COLO668 (cell line): ENCODE results near the gene TPM4.

Experiments
- DNase-seq: peaks from one replicate; lab custom pipeline; 2025; ENCODE audit not compliant: unreplicated experiment; lab: John Stamatoyannopoulos, UW

TPM4 gene

GRCh38 chr19:16125737-16126495 lies 49.6 kb downstream of the TPM4 start:
- no peak for DNase-seq

GRCh38 chr19:16127080-16127479 lies 50.8 kb downstream of the TPM4 start:
- DNase-seq = no peak

DNA sequence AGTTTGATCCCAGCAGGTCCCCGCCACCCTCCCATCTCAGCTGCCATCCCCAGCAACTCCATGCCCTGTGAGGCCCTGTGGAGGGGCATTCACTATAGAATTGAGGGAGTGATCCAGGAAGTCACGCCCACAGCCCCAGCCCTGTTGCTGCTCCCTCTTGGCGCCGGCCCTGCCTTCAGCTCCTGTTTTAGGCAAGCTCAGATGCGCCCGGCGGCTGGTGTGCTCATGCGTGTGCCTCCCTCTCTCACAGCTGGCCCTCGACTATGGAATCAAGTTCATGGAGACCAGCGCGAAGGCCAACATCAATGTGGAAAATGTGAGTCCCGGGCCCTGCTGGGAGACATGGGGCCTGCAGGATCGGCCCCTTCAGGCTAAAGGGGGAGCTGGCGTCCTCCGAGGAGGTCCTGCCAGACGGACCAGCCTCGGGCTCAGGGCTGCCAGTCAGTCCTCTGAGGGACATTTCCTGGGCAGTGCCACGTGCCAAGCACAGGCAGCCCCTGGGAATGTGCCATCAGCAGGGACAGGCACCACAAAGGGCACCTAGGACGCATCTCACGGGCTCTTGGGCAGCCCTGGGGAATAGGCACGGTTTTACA lies 51.6 kb downstream of the TPM4 start:
- no peak for DNase-seq

DNA sequence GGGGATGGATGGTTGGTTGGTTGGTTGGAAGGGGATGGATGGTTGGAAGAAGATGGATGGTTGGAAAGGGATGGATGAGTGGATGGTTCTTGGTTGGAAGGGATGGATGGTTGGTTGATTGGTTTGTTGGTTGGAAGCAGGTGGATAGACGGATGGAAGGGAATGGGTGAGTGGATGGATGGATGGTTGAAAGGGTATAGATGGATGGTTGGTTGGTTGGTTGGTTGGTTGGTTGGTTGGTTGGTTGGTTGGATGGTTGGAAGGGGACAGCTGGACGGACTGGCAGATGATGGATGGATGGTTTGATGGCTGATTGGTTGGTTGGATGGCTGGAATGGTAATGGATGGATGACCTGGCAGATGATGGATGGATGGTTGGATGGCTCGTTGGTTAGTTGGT lies 55.4 kb downstream of the TPM4 start:
- no peak for DNase-seq

GRCh38 chr19:16133818-16134217 lies 57.5 kb downstream of the TPM4 start:
- DNase-seq = no peak

GRCh38 chr19:16134510-16134909 lies 58.2 kb downstream of the TPM4 start:
- DNase-seq = no peak

DNA sequence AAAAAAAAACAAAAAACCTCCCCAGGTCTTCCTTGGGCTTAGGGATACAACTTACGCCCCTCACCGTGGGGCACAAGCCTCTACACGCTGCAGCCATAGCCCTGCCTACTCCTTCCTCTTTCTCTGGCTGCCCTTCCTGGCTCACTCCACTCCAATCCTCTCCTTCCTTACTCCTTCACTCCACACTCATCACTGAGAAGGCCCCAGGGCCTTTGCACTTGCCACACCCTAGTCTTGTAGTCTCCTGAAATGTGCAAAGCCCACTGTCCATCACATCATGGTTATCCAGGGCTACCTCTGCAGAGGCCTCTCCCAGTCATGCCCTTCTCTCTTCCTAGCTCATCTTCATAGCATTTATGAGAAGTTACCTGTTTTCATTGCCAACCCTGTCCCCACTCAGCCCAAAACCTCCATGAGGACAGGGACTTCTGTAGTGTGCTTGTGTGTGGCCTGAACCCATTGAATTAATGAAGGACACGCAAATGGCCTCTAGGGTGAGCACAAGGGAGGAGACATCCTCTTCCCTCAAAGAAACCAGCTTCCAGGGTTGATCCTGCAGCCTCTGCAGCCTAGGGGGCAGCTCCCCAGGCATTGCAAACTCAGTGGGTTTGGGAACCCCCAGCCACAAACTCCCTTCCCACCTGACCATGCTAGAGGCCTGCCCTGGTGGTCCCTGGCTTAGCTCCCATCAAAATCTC lies 59.3 kb downstream of the TPM4 start:
- DNase-seq = no peak

DNA sequence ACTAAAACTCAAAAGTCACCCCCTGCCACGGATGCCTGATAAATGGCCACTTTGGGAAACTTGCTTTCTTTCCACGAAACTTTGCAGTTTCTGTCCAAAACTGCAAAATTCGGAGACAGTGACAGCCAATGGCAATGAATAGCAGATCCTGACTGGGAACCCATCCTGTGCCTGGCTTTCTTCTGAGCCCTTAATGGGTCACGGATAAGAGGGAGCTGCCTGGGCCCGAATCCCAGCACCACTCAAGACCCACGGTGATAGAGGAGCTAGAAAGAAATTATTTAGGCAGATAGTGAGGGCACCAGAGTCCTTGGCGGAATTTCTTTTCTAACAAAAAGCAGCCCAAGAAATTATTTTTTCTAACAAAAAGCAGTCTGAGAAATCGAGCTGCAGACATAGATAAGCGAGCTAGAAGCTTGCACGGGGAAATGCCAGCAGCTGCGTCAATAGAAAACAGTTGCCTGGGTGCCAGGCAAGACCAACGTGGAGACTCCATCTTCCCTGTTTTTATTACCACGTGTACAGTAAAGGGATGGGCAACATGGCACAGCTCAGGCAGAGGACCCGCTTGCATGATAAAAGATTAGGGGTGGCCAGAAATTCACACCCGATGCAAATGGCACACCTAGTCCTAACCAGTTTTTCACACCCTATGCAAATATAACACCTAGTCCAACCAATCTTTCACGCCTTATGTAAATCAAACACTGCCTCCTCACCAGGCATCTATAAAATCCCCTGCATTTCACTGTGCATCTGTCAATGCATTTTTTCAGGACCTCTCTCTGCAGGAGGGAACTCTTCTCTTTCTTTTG lies 60.1 kb downstream of the TPM4 start:
- peak; percentile 25 for DNase-seq

DNA sequence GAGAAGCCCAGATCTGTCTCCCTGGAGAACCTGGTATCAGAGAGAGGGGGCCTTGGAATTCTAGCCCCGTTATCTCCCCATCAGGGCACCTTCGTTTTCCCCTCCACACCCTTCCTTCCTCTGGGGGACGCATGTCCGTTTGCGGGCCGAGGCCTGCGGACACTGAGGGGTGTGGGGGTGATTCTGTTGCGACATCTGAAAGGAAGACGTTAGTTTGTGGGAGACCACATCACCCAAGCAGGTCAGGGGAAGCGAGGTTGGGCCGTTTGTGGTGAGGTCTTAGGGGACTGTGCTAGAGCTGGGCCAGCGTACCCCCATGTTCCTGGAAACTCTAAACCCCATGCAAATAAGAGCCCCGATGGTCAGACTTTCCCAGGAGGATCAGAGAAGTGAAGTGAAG lies 63.5 kb downstream of the TPM4 start:
- DNase-seq = no peak

GRCh38 chr19:16141043-16141442 lies 64.7 kb downstream of the TPM4 start:
- no peak for DNase-seq

GRCh38 chr19:16142032-16142580 lies 65.8 kb downstream of the TPM4 start:
- no peak for DNase-seq

GRCh38 chr19:16143399-16144215 lies 67.3 kb downstream of the TPM4 start, which contains the start of gene HSH2D:
Gene HSH2D (plus strand): TSS chr19:16143685. CDS start chr19:16148751, 5,066 bp downstream.
- peak; percentile 94 for DNase-seq

DNA sequence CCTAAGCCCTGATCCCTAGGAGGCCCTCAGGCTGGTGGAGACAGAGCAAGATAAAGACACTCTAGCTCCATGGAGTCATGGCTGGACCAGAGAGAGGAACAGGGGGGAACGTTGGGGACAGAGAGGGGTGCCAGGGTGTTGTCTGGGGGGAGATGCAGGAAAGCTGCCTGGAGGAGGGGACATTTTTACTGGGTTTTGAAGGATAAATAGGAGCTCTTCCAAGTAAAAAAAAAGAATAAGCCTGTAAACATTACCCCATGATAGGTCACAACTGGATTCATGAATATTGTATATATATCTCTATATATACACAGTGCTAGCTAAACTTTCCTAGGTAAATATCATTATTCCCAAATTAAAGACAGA lies 67.9 kb downstream of the TPM4 start:
- no peak for DNase-seq

DNA sequence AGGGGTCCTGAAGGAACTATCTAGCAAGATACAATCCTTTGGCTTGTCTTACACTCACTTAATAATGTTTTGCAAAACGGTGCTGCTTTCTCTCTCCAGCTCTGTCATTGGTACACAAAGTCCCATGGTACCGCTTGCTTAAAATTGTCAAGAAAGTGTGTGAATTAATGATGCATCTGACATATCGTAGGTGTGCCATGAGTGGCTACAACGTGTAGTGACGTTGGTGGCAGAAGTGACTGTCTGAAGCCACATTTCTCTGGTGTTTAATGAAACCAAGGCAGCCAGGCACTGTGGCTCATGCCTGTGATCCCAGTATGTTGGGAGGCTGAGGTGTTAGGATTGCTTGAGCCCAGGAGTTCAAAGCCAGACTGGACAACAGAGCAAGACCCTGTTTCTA lies 69.8 kb downstream of the TPM4 start:
- no peak for DNase-seq

- no peak for DNase-seq
Measured at GRCh38 chr19:16148443-16149229, 72.3 kb downstream of the TPM4 start.
